Testis (tissue), 2 donors: ENCODE results near the gene DYNLRB1.

Experiments
- POLR2A ChIP-seq: fragments of 450-650 bp; IDR thresholded peaks from one replicate; pipeline ENCODE4 v1.6.1; 2017; ENCODE audit warnings: antibody characterized with exemption, mild to moderate bottlenecking, moderate library complexity
- TF ChIP-seq, protein P1 (sequence below), 3 experiments: fragments of 450-650 bp in 2 of 3; fragments of 200-600 bp in 1 of 3; sonication (generic) in 1 of 3; IDR thresholded peaks; one replicate each; pipeline ENCODE4 v1.5.1; 2016 to 2019; ENCODE audit warnings: antibody characterized with exemption in 3 of 3, mild to moderate bottlenecking in 2 of 3, moderate library complexity in 1 of 3

DNA sequence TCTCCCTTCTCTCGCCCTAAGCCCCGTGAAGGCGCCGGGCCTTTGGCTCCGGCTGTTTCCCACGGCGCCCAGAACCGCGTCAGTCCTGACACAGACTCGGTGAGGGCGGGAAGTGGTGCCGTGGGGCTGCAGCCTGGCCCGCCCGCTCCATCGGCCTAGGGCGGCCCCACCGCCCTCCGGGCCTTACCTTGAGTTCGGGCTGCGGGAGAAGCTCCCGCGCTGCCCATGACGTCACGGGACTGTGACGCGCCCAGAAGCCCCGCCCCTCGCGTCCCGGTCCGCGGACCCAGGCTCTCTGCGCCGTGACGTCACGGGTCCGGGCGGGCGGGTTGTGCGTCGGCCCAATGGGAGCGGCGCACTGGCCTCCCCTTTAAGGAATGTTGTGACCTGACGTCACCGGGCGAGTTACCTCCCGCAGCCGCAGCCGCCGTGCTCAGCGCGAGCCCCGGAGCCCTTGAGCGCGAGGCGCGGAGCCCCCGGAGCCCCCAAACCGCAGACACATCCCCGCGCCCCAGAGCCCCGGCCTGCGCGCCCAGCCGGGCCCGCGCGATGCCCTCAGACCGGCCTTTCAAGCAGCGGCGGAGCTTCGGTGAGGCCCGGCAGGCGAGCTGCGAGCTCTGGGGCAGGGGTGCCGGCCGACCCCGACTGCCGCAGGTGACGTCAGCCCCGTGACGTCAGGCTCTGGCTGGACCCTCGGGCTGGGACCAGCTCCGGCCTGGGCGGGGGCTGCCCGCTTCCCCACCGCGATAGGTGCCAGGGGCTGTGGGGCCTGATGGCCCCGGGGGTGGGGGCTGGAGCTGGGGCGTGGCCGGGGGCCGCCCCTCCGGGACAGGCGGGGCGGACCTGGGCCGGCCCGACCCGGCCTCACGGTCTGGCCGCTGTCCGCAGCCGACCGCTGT, 42.3 kb downstream of the DYNLRB1 start, which contains the start of gene MAP1LC3A:
- TF ChIP-seq, protein P1, sequence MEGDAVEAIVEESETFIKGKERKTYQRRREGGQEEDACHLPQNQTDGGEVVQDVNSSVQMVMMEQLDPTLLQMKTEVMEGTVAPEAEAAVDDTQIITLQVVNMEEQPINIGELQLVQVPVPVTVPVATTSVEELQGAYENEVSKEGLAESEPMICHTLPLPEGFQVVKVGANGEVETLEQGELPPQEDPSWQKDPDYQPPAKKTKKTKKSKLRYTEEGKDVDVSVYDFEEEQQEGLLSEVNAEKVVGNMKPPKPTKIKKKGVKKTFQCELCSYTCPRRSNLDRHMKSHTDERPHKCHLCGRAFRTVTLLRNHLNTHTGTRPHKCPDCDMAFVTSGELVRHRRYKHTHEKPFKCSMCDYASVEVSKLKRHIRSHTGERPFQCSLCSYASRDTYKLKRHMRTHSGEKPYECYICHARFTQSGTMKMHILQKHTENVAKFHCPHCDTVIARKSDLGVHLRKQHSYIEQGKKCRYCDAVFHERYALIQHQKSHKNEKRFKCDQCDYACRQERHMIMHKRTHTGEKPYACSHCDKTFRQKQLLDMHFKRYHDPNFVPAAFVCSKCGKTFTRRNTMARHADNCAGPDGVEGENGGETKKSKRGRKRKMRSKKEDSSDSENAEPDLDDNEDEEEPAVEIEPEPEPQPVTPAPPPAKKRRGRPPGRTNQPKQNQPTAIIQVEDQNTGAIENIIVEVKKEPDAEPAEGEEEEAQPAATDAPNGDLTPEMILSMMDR (IDR thresholded peaks at IDR 0.05), result peak in 1 of 3 experiments; percentile 20
- TF ChIP-seq POLR2A, result peak; percentile 28
